Ovary (tissue), 3 donors: ENCODE data around the gene CPNE4.
"Not testable (repeated sequence)": the region's sequence is repeated elsewhere in the genome, so short reads cannot be mapped to it uniquely, and the experiment has no call there.

Source experiments
- CTCF ChIP-seq, 3 donors: fragments of 450-650 bp in 2 of 3; fragments of 200-600 bp in 1 of 3; IDR thresholded peaks; one replicate each; pipeline versions ENCODE4 v1.5.1 to v1.8.0; 2016 to 2022; ENCODE audit warnings: antibody characterized with exemption in 3 of 3, mild to moderate bottlenecking in 1 of 3
- POLR2A ChIP-seq: fragments of 450-650 bp; IDR thresholded peaks from one replicate; pipeline ENCODE4 v1.6.1; 2017; ENCODE audit warnings: antibody characterized with exemption, mild to moderate bottlenecking, moderate library complexity
- donor health status: DM: no; HTN: no; CAD: no.

DNA sequence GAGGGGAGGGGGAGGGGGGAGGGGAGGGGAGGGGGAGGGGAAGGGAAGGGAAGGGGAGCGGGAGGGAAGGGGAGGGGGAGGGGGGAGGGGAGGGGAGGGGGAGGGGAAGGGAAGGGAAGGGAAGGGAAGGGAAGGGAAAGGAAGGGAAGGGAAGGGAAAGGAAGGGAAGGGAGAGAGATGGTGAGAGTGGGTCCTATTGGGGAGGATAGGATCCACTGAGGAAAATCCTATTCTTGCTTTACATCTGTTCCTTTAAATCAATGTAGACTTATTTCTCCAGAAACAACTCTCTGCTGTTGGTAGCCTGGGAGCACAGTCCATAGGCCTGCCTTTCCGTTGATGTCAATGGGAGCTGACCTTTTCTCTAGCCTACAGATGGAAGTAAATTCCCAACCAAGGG, 10.1 kb upstream of the CPNE4 start:
- TF ChIP-seq CTCF (IDR thresholded peaks at IDR 0.05); POLR2A: not testable (repeated sequence)
